Anterior cingulate cortex (tissue), 58 donors: Measurements from ENCODE around the gene STAC2.

Experiments
- DNase-seq, 58 donors: peaks; one replicate each; lab custom pipeline; 2025; lab: John Stamatoyannopoulos, UW

Gene STAC2

GRCh38 chr17:39212841-39213480 lies 12.8 kb downstream of the STAC2 start:
- DNase-seq = no peak

- DNase-seq = peak in 4 of 58 donors; percentile 12 to 43 (median 20)
Measured at GRCh38 chr17:39212195-39212810, 13.4 kb downstream of the STAC2 start.

- DNase-seq = no peak
Measured at GRCh38 chr17:39210093-39210434, 15.7 kb downstream of the STAC2 start.

GRCh38 chr17:39209317-39210092 lies 16.2 kb downstream of the STAC2 start:
- DNase-seq = peak in 35 of 58 donors; percentile 13 to 75 (median 43)

GRCh38 chr17:39208893-39209292 lies 16.9 kb downstream of the STAC2 start:
- peak in 1 of 58 donors; percentile 33 for DNase-seq

- peak in 48 of 58 donors; percentile 17 to 93 (median 57) for DNase-seq
Measured at GRCh38 chr17:39208136-39208535, 17.6 kb downstream of the STAC2 start.

GRCh38 chr17:39205112-39205526 lies 20.6 kb downstream of the STAC2 start:
- DNase-seq = no peak

GRCh38 chr17:39204245-39204644 lies 21.5 kb downstream of the STAC2 start:
- DNase-seq = no peak

GRCh38 chr17:39200957-39201510 lies 24.7 kb downstream of the STAC2 start:
- DNase-seq = no peak

GRCh38 chr17:39200070-39200879 lies 25.5 kb downstream of the STAC2 start, which contains the start of gene RPL19:
Gene RPL19, plus strand, starts transcription at chr17:39200283. Its CDS starts 62 bp downstream, at chr17:39200345.
- peak in 56 of 58 donors; percentile 49 to 90 (median 78) for DNase-seq

GRCh38 chr17:39199820-39200069 lies 26.0 kb downstream of the STAC2 start:
- peak in 55 of 58 donors; percentile 31 to 90 (median 84) for DNase-seq

- DNase-seq = no peak
Measured at GRCh38 chr17:39198186-39198566, 27.6 kb downstream of the STAC2 start.

GRCh38 chr17:39197380-39198185 lies 28.2 kb downstream of the STAC2 start, which contains the start of gene CACNB1:
Gene CACNB1, minus strand, starts transcription at chr17:39197669. Its CDS starts 174 bp downstream, at chr17:39197495.
- peak in 54 of 58 donors; percentile 24 to 87 (median 66) for DNase-seq

GRCh38 chr17:39196808-39197291 lies 28.9 kb downstream of the STAC2 start:
- peak in 5 of 58 donors; percentile 15 to 37 (median 31) for DNase-seq

- peak in 1 of 58 donors; percentile 32 for DNase-seq
Measured at GRCh38 chr17:39196241-39196807, 29.4 kb downstream of the STAC2 start.

GRCh38 chr17:39195568-39196160 lies 30.1 kb downstream of the STAC2 start:
- DNase-seq = peak in 11 of 58 donors; percentile 24 to 61 (median 33)

GRCh38 chr17:39194985-39195524 lies 30.7 kb downstream of the STAC2 start:
- peak in 47 of 58 donors; percentile 25 to 84 (median 64) for DNase-seq
